Body of pancreas (tissue), 4 donors: ENCODE measurements around the gene TTI1.

ENCODE experiments used
- POLR2A ChIP-seq, 3 donors: fragments of 450-650 bp; IDR thresholded peaks; one replicate each; pipeline ENCODE4 v1.6.1; 2016; ENCODE audit warnings: antibody characterized with exemption in 3 of 3, mild to moderate bottlenecking in 2 of 3
- TF ChIP-seq, protein P1 (sequence below), 7 experiments: fragments of 450-650 bp in 4 of 7; fragments of 200-600 bp in 3 of 7; sonication (generic) in 3 of 7; IDR thresholded peaks; one replicate each; pipeline ENCODE4 v1.5.1; 2016 to 2019; ENCODE audit warnings: antibody characterized with exemption in 7 of 7

GRCh38 chr20:38066969-38067716 lies 33.9 kb upstream of the TTI1 start:
- TF ChIP-seq, protein P1, sequence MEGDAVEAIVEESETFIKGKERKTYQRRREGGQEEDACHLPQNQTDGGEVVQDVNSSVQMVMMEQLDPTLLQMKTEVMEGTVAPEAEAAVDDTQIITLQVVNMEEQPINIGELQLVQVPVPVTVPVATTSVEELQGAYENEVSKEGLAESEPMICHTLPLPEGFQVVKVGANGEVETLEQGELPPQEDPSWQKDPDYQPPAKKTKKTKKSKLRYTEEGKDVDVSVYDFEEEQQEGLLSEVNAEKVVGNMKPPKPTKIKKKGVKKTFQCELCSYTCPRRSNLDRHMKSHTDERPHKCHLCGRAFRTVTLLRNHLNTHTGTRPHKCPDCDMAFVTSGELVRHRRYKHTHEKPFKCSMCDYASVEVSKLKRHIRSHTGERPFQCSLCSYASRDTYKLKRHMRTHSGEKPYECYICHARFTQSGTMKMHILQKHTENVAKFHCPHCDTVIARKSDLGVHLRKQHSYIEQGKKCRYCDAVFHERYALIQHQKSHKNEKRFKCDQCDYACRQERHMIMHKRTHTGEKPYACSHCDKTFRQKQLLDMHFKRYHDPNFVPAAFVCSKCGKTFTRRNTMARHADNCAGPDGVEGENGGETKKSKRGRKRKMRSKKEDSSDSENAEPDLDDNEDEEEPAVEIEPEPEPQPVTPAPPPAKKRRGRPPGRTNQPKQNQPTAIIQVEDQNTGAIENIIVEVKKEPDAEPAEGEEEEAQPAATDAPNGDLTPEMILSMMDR (IDR thresholded peaks at IDR 0.05), result no peak
- TF ChIP-seq POLR2A (IDR thresholded peaks at IDR 0.05), result no peak
